ENCODE results near the gene KRT86. TPM values are rescaled to one million over a fixed set of nuclear protein-coding genes. Genes with fewer than 3 reads are reported as not detected.
A peak's percentile ranks its signal among the peaks of the same experiment; 100 is the strongest.
"Not testable (repeated sequence)": the region's sequence is repeated elsewhere in the genome, so short reads cannot be mapped to it uniquely, and the experiment has no call there.

Gene KRT86
- total and polyA plus RNA-seq, 4 donors: 0.39 to 3.2 (median 1.3) TPM

GRCh38 chr12:52313461-52313860 is 39.0 kb downstream of the KRT86 start:
- no peak for ATAC-seq (ENCODE audit: low FRiP score)

GRCh38 chr12:52313926-52314325 is 39.5 kb downstream of the KRT86 start:
- ATAC-seq (ENCODE audit: low FRiP score) (no peak), DNase-seq (no peak)

More at GRCh38 chr12:52313461-52313860, 39.0 kb downstream of the KRT86 start:
- Histone ChIP-seq H3K4me1 (ENCODE audit: control insufficient read depth in 1 of 2, insufficient read depth in 2 of 2, low read length in 2 of 2) (no peaks in the 10 kb centered on the region), H3K36me3 (ENCODE audit: control insufficient read depth in 1 of 2, insufficient read depth in 2 of 2, low read length in 1 of 2) (no peaks in the 10 kb centered on the region), H3K27me3 (ENCODE audit: control insufficient read depth in 1 of 2, insufficient read depth in 2 of 2, low read length in 1 of 2) (no peaks in the 10 kb centered on the region), H3K9me3 (ENCODE audit: control insufficient read depth, low read length) (no peaks in the 10 kb centered on the region), H3K27ac (ENCODE audit: low read depth in 1 of 2, low read length in 2 of 2) (no peak overlapping the region), H3K4me3 (ENCODE audit: low read length in 2 of 2) (no peak overlapping the region)
- WGBS, 2 donors: 76% methylated on average over 3 of the region's 3 CpGs
- intact Hi-C loops (cut with DNase I): no loop called here
- DNase-seq: no peak

GRCh38 chr12:52314511-52314910 is 40.1 kb downstream of the KRT86 start:
- H3K4me3 ChIP-seq (ENCODE audit: low read length in 2 of 2): no peak overlapping the region
- no peak overlapping the region for H3K27ac ChIP-seq (ENCODE audit: low read depth in 1 of 2, low read length in 2 of 2)
- no peaks in the 10 kb centered on the region for H3K4me1 ChIP-seq (ENCODE audit: control insufficient read depth in 1 of 2, insufficient read depth in 2 of 2, low read length in 2 of 2)
- WGBS, 2 donors: 89 to 92% methylated on average over 13 of the region's 13 CpGs
- no peaks in the 10 kb centered on the region for H3K9me3 ChIP-seq (ENCODE audit: control insufficient read depth, low read length)
- H3K36me3 ChIP-seq (ENCODE audit: control insufficient read depth in 1 of 2, insufficient read depth in 2 of 2, low read length in 1 of 2): no peaks in the 10 kb centered on the region
- ATAC-seq (ENCODE audit: low FRiP score) (no peak), DNase-seq (no peak)
- H3K27me3 ChIP-seq (ENCODE audit: control insufficient read depth in 1 of 2, insufficient read depth in 2 of 2, low read length in 1 of 2): no peaks in the 10 kb centered on the region
- intact Hi-C loops (cut with DNase I): no loop called here

More at GRCh38 chr12:52313926-52314325, 39.5 kb downstream of the KRT86 start:
- no peaks in the 10 kb centered on the region for H3K9me3 ChIP-seq (ENCODE audit: control insufficient read depth, low read length)
- no peak overlapping the region for H3K4me3 ChIP-seq (ENCODE audit: low read length in 2 of 2)
- intact Hi-C loops (cut with DNase I): no loop called here
- H3K27me3 ChIP-seq (ENCODE audit: control insufficient read depth in 1 of 2, insufficient read depth in 2 of 2, low read length in 1 of 2): no peaks in the 10 kb centered on the region
- no peak overlapping the region for H3K27ac ChIP-seq (ENCODE audit: low read depth in 1 of 2, low read length in 2 of 2)
- 91 to 94% methylated on average over 9 of the region's 9 CpGs for WGBS, 2 donors
- no peaks in the 10 kb centered on the region for H3K36me3 ChIP-seq (ENCODE audit: control insufficient read depth in 1 of 2, insufficient read depth in 2 of 2, low read length in 1 of 2)
- no peaks in the 10 kb centered on the region for H3K4me1 ChIP-seq (ENCODE audit: control insufficient read depth in 1 of 2, insufficient read depth in 2 of 2, low read length in 2 of 2)

GRCh38 chr12:52315721-52316120 is 41.3 kb downstream of the KRT86 start:
- H3K4me3 ChIP-seq (ENCODE audit: low read length in 2 of 2); DNase-seq; ATAC-seq (ENCODE audit: low FRiP score); H3K27me3 ChIP-seq (ENCODE audit: control insufficient read depth in 1 of 2, insufficient read depth in 2 of 2, low read length in 1 of 2); H3K27ac ChIP-seq (ENCODE audit: low read depth in 1 of 2, low read length in 2 of 2); H3K4me1 ChIP-seq (ENCODE audit: control insufficient read depth in 1 of 2, insufficient read depth in 2 of 2, low read length in 2 of 2); H3K9me3 ChIP-seq (ENCODE audit: control insufficient read depth, low read length); H3K36me3 ChIP-seq (ENCODE audit: control insufficient read depth in 1 of 2, insufficient read depth in 2 of 2, low read length in 1 of 2); intact Hi-C loops (cut with DNase I): not testable (repeated sequence)
- WGBS, 2 donors: 80 to 81% methylated on average over 9 of the region's 9 CpGs

GRCh38 chr12:52316290-52316689 is 41.8 kb downstream of the KRT86 start:
- no peaks in the 10 kb centered on the region for H3K9me3 ChIP-seq (ENCODE audit: control insufficient read depth, low read length)
- H3K36me3 ChIP-seq (ENCODE audit: control insufficient read depth in 1 of 2, insufficient read depth in 2 of 2, low read length in 1 of 2): no peaks in the 10 kb centered on the region
- no peak for DNase-seq
- no peak overlapping the region for H3K4me3 ChIP-seq (ENCODE audit: low read length in 2 of 2)
- 86 to 93% methylated on average over 9 of the region's 9 CpGs for WGBS, 2 donors
- no peak overlapping the region for H3K27ac ChIP-seq (ENCODE audit: low read depth in 1 of 2, low read length in 2 of 2)
- ATAC-seq (ENCODE audit: low FRiP score): no peak
- no peaks in the 10 kb centered on the region for H3K27me3 ChIP-seq (ENCODE audit: control insufficient read depth in 1 of 2, insufficient read depth in 2 of 2, low read length in 1 of 2)
- no peaks in the 10 kb centered on the region for H3K4me1 ChIP-seq (ENCODE audit: control insufficient read depth in 1 of 2, insufficient read depth in 2 of 2, low read length in 2 of 2)
- intact Hi-C loops (cut with DNase I): no loop called here

- no peak for DNase-seq
- Histone ChIP-seq H3K9me3 (ENCODE audit: control insufficient read depth, low read length) (no peaks in the 10 kb centered on the region), H3K27me3 (ENCODE audit: control insufficient read depth in 1 of 2, insufficient read depth in 2 of 2, low read length in 1 of 2) (no peaks in the 10 kb centered on the region), H3K36me3 (ENCODE audit: control insufficient read depth in 1 of 2, insufficient read depth in 2 of 2, low read length in 1 of 2) (no peaks in the 10 kb centered on the region), H3K4me3 (ENCODE audit: low read length in 2 of 2) (no peak overlapping the region), H3K27ac (ENCODE audit: low read depth in 1 of 2, low read length in 2 of 2) (no peak overlapping the region), H3K4me1 (ENCODE audit: control insufficient read depth in 1 of 2, insufficient read depth in 2 of 2, low read length in 2 of 2) (no peaks in the 10 kb centered on the region)
- intact Hi-C loops (cut with DNase I): no loop called here
- no peak for ATAC-seq (ENCODE audit: low FRiP score)
- WGBS, 2 donors: 90 to 96% methylated on average over 11 of the region's 11 CpGs
These were observed 42.3 kb downstream of the KRT86 start for GRCh38 chr12:52316701-52317100.

- Histone ChIP-seq H3K27ac (ENCODE audit: low read depth in 1 of 2, low read length in 2 of 2) (no peak overlapping the region), H3K27me3 (ENCODE audit: control insufficient read depth in 1 of 2, insufficient read depth in 2 of 2, low read length in 1 of 2) (no peaks in the 10 kb centered on the region), H3K36me3 (ENCODE audit: control insufficient read depth in 1 of 2, insufficient read depth in 2 of 2, low read length in 1 of 2) (no peaks in the 10 kb centered on the region), H3K9me3 (ENCODE audit: control insufficient read depth, low read length) (no peaks in the 10 kb centered on the region), H3K4me1 (ENCODE audit: control insufficient read depth in 1 of 2, insufficient read depth in 2 of 2, low read length in 2 of 2) (no peaks in the 10 kb centered on the region), H3K4me3 (ENCODE audit: low read length in 2 of 2) (no peak overlapping the region)
- WGBS, 2 donors: 86 to 95% methylated on average over 12 of the region's 12 CpGs
- intact Hi-C loops (cut with DNase I): no loop called here
- ATAC-seq (ENCODE audit: low FRiP score): no peak
- DNase-seq: no peak
These were observed 43.1 kb downstream of the KRT86 start for GRCh38 chr12:52317468-52318052.

- no peaks in the 10 kb centered on the region for H3K4me1 ChIP-seq (ENCODE audit: control insufficient read depth in 1 of 2, insufficient read depth in 2 of 2, low read length in 2 of 2)
- H3K27ac ChIP-seq (ENCODE audit: low read depth in 1 of 2, low read length in 2 of 2): no peak overlapping the region
- H3K36me3 ChIP-seq (ENCODE audit: control insufficient read depth in 1 of 2, insufficient read depth in 2 of 2, low read length in 1 of 2): no peaks in the 10 kb centered on the region
- H3K9me3 ChIP-seq (ENCODE audit: control insufficient read depth, low read length): no peaks in the 10 kb centered on the region
- DNase-seq (peak in 1 of 2 donors; percentile 43), ATAC-seq (ENCODE audit: low FRiP score) (no peak)
- intact Hi-C loops (cut with DNase I): no loop called here
- no peak overlapping the region for H3K4me3 ChIP-seq (ENCODE audit: low read length in 2 of 2)
- no peaks in the 10 kb centered on the region for H3K27me3 ChIP-seq (ENCODE audit: control insufficient read depth in 1 of 2, insufficient read depth in 2 of 2, low read length in 1 of 2)
- 90 to 93% methylated on average over 11 of the region's 11 CpGs for WGBS, 2 donors
These were observed 44.0 kb downstream of the KRT86 start for GRCh38 chr12:52318241-52318990.

- no peaks in the 10 kb centered on the region for H3K4me1 ChIP-seq (ENCODE audit: control insufficient read depth in 1 of 2, insufficient read depth in 2 of 2, low read length in 2 of 2)
- DNase-seq (peak in 1 of 2 donors; percentile 57), ATAC-seq (ENCODE audit: low FRiP score) (no peak)
- no peak overlapping the region for H3K27ac ChIP-seq (ENCODE audit: low read depth in 1 of 2, low read length in 2 of 2)
- no peak overlapping the region for H3K4me3 ChIP-seq (ENCODE audit: low read length in 2 of 2)
- H3K27me3 ChIP-seq (ENCODE audit: control insufficient read depth in 1 of 2, insufficient read depth in 2 of 2, low read length in 1 of 2): no peaks in the 10 kb centered on the region
- WGBS, 2 donors: 83 to 88% methylated on average over 11 of the region's 11 CpGs
- H3K36me3 ChIP-seq (ENCODE audit: control insufficient read depth in 1 of 2, insufficient read depth in 2 of 2, low read length in 1 of 2): no peaks in the 10 kb centered on the region
- H3K9me3 ChIP-seq (ENCODE audit: control insufficient read depth, low read length): no peaks in the 10 kb centered on the region
- intact Hi-C loops (cut with DNase I): no loop called here
These were observed 44.7 kb downstream of the KRT86 start for GRCh38 chr12:52319097-52319496.
